Activated gamma-delta T cell treated with anti-CD3 and anti-CD28 coated beads, Interleukin-2, amount 50 U/mL, for 16 hours (primary cell): ENCODE data around the gene TMEM242.

ENCODE experiments used
- DNase-seq: peaks from one replicate; pipeline ENCODE4 v3.0.0-alpha.2; 2020; ENCODE audit warnings: low read depth

The TMEM242 gene

GRCh38 chr6:157248264-157248663 is 75.1 kb downstream of the TMEM242 start:
- no peak for DNase-seq

DNA sequence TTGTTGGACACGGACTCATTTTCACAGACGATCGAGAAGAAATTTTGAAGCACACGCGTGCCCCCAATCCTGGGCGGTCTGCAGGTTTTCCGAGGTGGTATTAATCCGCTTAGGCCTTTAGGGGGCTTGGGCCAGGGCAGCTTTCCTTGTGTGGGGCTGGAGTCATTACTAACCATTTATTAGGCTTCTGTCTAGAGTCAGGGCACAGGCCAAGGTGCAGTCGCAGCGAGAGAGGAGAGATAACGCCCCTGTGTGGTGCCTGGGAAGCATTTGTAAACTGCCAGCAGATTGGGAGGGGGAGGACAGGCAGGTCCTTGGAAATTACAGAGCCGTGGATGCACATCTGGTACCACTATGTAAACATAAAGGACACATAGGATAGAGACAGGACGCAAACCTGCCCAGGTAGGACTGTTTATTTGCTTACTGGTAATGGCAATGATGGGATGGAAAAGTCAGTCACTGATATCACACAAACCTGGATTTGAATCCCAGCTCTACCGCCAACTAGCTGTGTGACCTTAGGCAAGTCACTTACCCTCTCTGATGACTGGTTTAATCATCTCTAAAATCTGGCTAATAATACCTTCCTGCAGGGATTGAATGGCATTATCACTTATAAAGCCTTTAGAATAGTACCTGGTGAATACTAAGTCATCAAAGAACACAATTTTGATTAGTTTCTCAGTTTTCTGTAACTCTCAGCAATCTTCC is 76.4 kb downstream of the TMEM242 start:
- no peak for DNase-seq

DNA sequence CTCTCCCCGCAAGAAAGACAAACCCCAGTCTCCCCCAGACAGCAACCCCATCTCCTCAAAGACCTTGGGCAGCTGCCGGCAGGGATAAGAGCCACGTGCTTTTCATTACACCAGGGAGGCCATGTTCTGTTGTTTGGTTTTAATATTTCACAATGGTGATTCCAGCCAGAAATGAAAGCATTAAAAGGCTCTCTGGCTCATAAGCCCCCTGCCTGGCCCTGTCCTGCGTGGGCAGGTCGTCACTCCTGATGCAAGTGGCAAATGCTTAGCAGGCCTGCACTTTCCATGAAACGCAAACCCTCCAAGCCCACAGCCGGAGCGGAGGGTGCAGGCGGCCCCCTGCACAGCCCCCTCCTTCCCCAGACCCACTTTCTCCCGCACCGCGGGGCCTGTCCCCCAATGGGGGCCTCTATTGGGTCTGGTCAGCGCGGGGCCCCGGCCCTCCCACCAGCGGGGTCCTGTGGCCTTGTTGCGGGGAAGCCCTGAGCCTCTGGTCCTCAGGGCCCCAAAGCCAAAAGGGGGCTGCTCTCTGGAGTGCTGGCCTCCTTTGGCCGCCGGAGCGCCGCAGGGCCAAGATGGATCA is 77.2 kb downstream of the TMEM242 start:
- no peak for DNase-seq

- DNase-seq = no peak
These were observed 77.9 kb downstream of the TMEM242 start for GRCh38 chr6:157245436-157245835.

- no peak for DNase-seq
These were observed 78.5 kb downstream of the TMEM242 start for GRCh38 chr6:157244780-157245179.

DNA sequence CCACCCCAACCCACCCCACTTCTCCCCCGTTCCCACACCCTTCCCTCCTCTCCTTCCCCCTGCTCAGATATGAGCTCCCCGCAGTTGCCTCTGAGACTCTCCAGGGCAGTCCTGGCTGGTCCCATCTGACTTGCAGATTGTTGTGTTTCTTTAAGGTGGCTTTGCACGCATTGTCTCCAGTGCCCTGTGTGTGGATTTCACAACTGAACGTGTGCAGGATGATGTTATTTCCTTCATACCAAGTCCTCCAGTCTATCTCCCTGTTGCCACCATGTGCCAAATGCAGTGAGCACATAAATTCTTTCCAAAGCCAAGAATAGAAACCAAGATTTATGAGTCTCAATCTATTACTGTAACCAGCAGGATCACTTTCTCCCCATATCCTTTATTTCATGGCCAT is 79.1 kb downstream of the TMEM242 start:
- DNase-seq = no peak

GRCh38 chr6:157242791-157243190 is 80.5 kb downstream of the TMEM242 start:
- DNase-seq = no peak

DNA sequence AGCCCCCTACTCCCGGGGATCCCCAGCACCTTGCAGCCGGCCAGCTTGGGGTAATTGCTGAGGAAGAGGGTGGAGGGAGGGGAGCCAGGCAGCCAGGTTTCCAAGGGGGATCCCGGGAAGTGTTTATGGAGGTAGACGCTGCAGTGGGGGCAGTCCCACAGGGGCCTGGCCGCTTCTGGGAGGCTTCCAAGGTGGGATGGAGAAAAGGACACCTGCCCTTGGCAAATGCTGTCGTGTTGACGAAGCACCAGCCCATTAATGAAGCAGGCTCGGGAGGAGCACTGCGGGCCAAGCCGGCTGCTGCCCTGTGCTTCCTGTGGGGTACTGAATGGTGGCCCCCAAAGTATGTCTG is 82.4 kb downstream of the TMEM242 start:
- no peak for DNase-seq

- no peak for DNase-seq
These were observed 83.0 kb downstream of the TMEM242 start for GRCh38 chr6:157240059-157240959.

GRCh38 chr6:157239671-157240058 is 83.7 kb downstream of the TMEM242 start:
- no peak for DNase-seq
